Measurements from ENCODE around the gene CACNA1D. TPM values are rescaled to one million over a fixed set of nuclear protein-coding genes. Genes with fewer than 3 reads are reported as not detected.
"Not testable (repeated sequence)": the region's sequence is repeated elsewhere in the genome, so short reads cannot be mapped to it uniquely, and the experiment has no call there.

CACNA1D gene
- polyA plus RNA-seq, 4 donors: 5.7 to 14.3 (median 12.2) TPM

DNA sequence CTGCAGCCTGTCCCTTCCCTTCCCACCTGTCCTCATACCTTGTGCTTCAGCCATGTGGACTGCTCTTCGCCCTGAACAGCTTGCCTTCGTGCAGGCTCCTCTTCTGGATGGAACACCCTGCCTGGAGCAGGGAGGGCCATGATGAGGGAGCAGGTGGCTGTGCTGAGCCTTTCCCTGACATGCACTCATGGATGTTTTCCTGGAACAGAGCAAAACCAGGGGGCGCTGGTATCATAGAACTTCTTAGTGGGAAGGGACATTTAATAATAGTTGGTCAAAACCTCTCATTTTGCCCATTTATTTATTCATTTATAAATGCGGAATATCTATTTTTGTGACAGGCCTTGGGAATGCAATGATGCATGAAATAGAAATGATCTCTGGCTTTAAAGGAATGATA, 149.3 kb downstream of the CACNA1D start:
- no peak for DNase-seq (ENCODE audit: low read depth in 4 of 4, low spot score in 3 of 4)

DNA sequence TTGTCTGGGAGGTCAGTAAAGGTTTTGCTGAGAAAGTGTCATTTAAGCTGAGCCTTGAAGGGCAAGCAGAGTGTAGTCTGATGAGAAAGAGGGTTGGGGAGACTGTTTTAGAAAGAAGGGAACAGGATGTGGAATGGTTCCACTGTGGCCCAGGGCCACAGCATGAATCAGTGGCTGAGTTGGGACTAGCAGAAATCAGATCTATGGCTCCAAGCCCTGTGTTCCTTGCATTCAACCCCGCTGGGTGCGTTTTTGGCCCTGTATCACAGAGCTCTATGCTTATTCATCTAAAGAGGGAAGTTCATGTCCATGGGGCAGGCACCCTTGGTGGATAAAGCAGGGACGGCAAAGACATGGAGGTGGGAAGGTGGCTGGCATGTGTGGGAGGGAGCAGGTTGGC, 151.3 kb downstream of the CACNA1D start:
- DNase-seq (ENCODE audit: low read depth in 4 of 4, low spot score in 3 of 4): no peak

DNA sequence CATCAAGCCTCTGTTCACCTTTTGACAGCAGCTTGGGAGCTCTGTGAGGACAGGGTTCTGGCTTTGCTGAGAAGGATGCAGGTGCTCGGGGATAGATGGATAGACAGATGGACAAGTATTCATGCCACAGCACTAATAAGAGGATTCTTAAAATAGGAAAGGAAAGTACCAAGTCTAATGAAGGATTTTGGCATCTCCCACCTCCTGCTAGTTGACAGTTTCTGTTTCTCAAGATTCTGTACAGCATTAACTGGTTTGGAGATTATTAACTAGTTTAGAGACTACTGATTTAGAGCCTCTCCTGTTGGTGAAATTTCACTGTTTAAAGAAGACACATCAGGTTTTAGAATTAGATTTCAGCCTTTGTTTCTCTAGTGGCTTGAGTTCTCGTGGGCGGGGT, 152.3 kb downstream of the CACNA1D start:
- DNase-seq (ENCODE audit: low read depth in 4 of 4, low spot score in 3 of 4): no peak

DNA sequence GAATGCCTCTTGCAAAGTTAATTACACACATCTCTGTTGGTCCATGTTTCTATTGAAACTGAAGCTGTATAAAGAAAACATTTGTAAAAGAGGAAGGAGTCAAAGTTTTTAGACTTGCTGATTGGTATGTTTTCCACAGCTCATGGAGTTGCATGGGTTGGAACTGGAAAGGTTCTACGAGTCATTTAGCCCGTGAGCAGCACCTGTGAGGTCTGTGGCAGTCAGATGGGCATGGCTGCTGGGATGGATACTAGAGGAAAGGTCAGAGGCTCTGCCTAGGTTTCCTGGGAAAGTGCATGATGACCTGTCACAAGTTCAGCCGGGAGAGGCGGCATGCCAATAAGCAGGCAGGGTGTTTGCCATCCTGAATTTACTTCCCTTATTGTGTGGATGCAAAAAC, 155.4 kb downstream of the CACNA1D start:
- no peak for DNase-seq (ENCODE audit: low read depth in 4 of 4, low spot score in 3 of 4)

DNA sequence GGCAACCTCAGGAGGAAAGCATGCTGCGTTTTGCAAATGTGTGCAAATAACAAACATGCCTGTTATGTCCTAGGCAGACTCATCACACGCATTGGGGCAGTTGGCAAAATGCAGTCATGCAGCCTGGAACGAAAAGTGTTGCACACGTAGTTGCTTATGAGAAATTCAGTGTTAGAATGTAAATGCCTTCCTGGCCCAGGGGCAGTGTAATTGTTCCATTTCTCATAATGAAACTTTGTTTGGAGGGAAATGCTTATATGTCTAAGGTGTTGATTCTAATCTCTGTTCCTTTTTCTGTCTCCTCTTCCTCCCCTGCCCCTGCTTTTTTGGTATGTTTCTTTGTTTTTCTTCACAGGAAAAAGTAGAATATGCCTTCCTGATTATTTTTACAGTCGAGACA, 156.0 kb downstream of the CACNA1D start:
- no peak for DNase-seq (ENCODE audit: low read depth in 4 of 4, low spot score in 3 of 4)

DNA sequence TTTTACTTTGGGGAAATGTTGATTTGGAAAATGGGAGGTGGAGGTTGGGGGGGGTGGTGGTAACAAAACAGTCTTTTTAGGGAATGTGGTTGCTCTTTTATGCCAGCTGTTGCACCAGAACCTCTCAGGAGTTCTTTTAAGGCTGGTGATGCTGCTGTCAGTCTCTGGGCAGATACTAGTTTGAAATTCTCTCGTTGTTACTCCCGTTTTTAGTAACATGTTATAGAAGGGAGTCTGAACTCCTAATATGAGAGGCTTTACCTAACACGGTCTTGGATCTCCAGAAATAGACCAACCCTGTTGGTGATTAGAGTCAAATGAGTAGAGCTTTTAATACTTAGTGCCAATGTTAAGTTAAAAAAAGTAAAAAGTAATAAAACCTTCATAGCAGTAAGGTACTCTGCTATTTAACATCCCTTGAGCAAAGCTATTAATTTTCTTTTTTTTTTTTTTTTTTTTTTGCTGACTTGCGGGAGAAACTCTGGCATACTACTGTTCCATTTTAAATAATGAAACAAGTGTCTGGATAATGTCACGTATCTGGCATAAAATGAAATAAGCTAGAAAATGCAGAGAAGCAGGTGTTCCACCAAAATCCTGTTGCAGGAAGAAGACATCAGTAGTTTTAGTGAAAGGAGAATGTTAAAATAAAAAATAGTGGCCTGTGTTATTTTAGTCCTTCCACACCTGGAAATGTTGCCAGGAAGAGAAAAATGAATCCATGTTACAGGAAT, 156.7 kb downstream of the CACNA1D start:
- no peak for DNase-seq (ENCODE audit: low read depth in 4 of 4, low spot score in 3 of 4)

DNA sequence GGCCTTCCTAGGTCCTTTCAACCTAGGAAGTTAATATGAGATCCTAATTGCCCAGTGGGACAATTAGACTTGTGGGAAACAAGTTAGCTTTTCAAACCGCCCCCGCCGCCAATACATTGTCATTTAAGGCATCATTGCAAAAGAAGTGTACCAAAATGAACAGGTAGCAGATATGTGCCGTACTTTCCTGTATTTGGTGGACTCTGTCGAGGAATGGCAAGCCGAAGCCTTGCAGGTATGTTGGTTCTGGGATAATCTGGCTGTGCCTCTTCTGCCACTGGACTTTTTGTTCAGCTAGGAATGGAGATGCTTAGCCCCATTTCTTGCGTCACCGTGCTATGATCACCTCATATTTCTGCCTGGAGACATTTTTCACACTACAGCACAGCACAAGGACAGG, 157.5 kb downstream of the CACNA1D start:
- DNase-seq (ENCODE audit: low read depth in 4 of 4, low spot score in 3 of 4): no peak

DNA sequence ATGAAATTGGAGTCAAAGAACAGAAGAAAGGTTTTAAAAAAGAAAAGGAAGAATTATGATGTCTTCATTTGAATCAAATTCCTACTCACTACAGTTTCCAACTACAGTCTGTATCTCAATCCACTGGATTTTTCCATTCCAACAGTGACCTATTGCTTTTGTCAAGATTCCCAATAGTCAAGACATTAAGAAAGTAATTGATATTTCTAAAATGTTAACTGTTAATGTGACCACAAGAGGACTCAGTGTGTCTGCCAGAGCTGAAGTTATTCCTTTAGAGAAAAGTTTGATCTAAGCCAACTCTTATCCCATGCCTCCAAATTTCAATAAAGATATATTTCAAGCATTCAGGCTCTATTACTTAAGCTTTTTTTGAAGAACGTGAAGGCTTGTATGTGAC, 163.2 kb downstream of the CACNA1D start:
- no peak for DNase-seq (ENCODE audit: low read depth in 4 of 4, low spot score in 3 of 4)

DNA sequence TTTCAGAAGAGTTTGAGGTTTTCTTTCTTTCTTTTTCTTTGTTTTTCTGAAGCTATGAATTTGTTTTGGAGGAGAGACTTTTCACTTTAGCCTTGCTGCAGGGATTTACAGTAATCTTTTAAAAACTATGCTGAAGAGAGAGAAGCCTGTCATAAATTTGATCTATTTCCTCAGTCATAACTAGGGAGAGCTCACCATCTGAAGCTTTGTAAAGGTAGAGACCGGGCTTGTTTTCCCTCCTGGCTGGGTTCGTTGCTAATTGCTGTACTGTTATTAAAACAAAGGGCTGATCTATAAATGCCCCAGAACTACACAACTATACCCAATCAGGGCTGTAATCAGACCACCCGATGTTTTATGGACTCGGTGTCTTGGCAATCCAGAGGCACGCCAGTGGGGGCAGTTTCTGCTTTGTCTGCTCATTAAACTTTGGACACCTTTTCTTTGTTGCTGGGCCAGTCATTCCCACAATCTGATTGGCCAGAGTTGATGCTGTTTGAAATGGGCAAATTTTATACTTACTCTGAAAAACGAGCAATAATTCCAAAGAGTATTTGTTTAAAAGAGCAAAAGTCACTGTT, 164.3 kb downstream of the CACNA1D start:
- no peak for DNase-seq (ENCODE audit: low read depth in 4 of 4, low spot score in 3 of 4)

DNA sequence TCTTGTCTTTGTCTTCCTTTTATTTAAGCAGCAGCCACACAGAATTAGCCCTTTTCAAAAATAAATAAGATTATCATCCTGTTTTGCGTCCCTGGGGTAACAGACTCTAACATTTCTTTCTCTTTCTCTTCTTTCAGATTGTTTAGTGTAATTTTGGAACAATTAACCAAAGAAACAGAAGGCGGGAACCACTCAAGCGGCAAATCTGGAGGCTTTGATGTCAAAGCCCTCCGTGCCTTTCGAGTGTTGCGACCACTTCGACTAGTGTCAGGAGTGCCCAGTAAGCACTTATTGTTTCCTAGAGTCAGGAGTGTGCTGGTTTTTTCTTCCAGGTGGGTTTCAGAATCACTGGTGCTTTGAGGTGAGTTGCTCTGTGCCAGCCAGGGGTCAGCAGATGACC, 165.6 kb downstream of the CACNA1D start:
- no peak for DNase-seq (ENCODE audit: low read depth in 4 of 4, low spot score in 3 of 4)

DNA sequence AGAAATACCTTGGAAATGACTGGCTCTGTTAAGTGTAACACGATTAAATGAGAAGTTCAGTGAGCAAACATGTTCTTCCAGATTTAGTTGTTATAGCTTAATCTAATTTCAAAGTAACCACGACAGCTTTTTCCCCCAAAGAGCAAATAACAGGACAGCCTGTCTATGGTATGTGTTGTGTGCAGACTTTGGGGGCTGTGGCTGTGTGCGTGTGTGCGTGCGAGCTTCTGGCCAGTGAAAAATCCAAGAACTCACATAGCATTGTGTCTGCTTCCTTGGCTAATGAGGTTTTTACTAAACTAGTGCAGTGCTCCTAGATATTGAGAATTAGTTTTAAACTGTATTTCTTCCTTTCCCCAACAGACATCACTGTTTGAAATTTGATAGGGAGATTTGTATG, 167.1 kb downstream of the CACNA1D start:
- no peak for DNase-seq (ENCODE audit: low read depth in 4 of 4, low spot score in 3 of 4)

DNA sequence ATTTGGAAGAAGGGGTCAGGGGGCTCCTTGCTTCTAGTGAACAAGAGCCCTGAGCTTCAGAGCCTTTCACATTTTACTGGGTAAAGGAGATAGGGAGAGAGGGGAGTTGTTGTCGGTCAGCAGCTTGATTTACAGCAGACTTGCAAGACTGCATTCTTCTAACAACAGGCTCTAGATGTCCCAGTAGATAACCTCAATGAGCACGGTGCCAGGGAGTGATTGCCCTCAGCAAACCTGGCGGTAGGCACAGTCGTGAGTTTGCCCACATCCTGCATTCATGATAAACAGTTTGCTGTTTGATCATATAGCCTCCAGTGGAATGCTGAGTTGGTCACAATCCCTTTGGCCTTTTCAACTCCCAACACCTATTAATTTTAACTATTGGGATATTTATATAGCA, 170.4 kb downstream of the CACNA1D start:
- DNase-seq (ENCODE audit: low read depth in 4 of 4, low spot score in 3 of 4): not testable (repeated sequence)

DNA sequence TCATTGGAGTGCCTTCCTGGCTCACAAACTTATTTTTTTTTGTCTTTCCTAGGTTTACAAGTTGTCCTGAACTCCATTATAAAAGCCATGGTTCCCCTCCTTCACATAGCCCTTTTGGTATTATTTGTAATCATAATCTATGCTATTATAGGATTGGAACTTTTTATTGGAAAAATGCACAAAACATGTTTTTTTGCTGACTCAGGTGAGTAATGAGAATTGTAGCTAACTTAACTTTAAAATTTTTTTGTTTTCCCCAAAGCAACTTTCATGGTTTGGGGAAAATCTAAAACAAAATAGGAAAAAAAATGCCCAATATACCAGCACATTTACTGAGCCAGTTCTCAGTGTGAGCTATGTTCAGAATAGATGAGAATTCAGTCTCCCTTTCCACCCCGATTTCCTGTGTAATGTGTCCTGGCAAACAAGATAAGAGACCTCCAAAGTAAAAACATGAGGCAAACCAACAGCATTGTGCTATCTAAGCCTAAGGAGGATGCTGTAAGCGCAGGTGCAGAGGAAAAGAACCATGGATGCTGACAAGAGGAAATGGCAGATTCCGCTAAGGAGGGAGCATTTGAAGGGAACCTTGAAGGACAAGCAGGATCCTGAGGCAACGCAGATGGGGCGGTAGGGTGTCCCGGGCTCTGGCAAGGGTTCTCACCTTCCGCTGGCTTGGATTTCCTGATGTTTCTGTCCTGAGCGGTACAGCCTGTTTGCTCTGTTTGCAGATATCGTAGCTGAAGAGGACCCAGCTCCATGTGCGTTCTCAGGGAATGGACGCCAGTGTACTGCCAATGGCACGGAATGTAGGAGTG, 171.4 kb downstream of the CACNA1D start:
- no peak for DNase-seq (ENCODE audit: low read depth in 4 of 4, low spot score in 3 of 4)

DNA sequence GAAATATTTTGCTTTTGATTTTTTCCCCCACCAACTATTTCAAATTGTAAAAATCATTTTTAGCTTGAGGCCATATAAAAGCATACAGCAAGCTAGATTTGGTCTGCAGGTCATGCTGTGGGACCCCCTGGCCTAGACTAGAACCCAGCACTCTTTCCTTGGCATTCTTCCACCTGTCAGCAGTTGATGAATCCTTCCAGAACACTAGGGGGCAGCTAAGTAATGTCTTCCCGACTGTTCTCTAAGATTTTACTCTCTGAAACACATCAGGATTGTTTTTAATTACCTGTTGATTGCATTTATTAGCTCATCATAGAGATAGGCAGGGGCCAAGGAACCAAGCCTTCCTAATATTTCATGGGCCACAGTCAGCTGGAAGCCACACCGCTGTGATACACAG, 174.5 kb downstream of the CACNA1D start:
- no peak for DNase-seq (ENCODE audit: low read depth in 4 of 4, low spot score in 3 of 4)

DNA sequence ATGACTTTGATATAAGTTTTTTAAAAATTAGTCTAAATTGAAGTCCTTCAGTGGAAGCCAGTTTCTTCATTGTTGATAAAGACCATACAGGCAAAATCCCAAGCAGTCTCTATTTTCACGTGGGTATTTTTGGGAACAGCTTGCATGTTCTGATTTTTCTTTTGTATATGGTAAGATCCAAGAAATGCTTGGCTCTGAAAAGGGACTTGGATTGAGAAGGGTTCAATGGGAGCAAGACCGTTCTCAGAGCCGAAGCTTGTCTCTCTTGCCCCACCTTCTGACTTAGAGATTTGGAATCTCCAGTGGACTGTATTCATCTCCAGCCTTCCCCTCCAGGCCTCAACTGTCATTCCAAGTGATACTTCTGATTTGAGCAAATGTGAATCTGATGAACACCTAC, 176.3 kb downstream of the CACNA1D start:
- no peak for DNase-seq (ENCODE audit: low read depth in 4 of 4, low spot score in 3 of 4)

DNA sequence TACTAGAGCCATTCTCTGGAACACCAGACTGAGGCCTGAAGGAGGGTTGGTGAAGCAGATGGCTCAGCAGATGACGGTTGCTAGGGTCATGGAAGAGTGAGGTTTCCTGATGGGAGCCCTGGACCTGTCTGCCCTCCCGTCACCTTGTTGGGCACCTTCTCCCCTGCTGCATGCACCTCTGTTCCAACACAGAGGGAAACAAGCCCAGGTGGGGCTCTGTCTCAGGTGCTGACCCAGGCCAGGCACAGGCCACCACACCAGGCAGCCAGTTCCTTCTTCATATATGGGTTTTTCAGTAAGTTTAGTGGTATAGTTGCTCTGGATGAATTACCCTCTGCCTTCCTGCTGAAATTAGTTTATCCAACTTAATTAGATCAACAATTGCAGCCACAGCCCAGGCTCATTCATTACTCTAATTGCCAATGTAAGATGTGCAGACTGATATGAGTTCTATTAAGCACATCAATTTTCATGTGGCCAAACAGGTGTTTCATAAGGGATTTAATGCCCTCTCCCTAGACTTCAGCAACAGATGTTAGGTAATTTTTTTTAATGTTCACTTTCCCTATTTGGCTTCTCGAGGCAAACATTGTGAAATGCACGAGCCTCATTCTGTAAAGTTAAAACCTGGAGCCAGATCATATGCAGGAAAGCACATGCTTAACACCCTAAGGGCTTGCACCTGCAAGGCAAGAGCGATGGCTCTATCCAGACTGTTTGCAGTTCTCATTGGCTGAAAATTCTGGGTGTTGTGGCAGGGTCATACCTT, 177.0 kb downstream of the CACNA1D start:
- DNase-seq (ENCODE audit: low read depth in 4 of 4, low spot score in 3 of 4): no peak

DNA sequence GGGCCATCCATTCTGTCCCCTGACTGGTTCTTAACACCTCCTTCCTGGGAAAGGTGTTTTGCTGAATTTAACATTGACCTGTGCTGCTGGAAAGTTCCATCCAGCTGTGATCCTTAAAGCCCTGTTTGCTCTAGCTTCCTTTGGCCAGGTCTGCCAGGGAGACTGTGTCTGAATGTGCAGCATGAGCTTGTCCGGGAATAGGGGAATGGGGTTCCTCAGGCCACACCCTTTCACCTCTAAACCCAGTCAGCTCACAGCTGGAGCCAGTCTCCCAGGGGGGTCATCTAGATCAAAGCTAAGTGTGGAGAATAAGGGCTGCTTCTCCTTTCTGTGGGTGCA, 177.5 kb downstream of the CACNA1D start:
- DNase-seq (ENCODE audit: low read depth in 4 of 4, low spot score in 3 of 4): no peak

DNA sequence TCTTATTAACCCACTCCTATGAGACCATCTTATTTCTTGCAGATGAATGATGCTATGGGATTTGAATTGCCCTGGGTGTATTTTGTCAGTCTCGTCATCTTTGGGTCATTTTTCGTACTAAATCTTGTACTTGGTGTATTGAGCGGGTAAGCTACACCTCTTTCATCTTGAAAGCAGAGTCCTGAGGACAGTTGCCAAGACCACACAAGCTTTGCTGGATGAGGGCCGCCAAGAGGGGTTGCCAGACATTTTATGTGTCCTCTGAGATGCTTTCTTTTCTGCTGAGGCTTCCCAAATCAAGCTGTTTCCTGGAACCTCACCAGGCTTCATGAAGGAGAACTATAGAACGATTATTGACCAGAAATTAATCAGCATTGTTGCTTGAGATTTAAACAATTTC, 178.6 kb downstream of the CACNA1D start:
- peak in 1 of 4 donors; percentile 22 for DNase-seq (ENCODE audit: low read depth in 4 of 4, low spot score in 3 of 4)

DNA sequence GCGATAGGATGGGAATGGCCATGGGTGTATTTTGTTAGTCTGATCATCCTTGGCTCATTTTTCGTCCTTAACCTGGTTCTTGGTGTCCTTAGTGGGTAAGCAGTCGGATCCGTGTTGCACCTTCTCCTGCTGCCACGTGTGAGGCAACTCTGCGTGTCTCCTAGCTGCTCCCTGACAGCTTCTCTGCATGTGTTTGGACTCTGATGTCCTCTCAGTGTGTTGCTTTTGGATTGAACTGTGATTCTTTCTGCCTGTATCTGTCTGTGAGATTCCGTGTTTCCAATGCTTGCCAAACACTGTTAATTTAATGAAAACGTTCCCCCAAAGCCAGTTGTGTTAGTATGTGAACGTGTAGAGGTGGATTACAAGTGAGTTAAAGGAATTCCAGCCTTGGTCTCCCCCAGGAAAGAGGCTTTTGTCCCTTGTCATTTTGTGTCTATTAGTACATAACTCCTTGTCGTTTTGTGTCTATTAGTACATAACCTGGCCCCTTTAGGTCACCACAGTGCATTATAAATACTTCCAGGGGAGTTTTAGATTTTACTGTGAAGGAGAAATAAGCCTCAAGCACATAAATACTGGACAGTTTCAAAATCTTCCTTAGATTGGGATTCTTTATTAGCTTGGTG, 179.4 kb downstream of the CACNA1D start:
- DNase-seq (ENCODE audit: low read depth in 4 of 4, low spot score in 3 of 4): no peak

DNA sequence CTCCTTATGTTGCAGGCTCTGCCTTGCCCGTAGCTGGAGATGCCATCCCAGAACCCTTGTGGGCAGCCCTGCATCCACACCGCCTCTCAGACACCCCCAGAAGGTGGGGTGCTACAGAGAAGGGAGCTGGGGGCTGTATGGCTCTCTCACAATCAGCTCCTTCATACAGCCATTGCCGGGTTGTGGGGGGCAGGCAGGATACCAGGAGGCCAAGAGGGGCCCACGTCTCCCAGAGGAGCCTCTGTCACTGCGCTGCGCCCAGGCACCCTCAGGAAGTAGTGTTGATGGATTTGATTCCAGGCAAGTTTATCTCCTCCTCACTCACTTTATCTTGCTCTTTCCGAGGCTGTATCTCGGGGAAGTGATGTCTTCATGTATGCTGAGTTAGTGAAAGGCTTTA, 180.2 kb downstream of the CACNA1D start:
- no peak for DNase-seq (ENCODE audit: low read depth in 4 of 4, low spot score in 3 of 4)

Measured in left renal pelvis (tissue), 4 donors.